ENCODE results near the gene GRAMD1A.
A peak's percentile ranks its signal among the peaks of the same experiment; 100 is the strongest.

Gene GRAMD1A

DNA sequence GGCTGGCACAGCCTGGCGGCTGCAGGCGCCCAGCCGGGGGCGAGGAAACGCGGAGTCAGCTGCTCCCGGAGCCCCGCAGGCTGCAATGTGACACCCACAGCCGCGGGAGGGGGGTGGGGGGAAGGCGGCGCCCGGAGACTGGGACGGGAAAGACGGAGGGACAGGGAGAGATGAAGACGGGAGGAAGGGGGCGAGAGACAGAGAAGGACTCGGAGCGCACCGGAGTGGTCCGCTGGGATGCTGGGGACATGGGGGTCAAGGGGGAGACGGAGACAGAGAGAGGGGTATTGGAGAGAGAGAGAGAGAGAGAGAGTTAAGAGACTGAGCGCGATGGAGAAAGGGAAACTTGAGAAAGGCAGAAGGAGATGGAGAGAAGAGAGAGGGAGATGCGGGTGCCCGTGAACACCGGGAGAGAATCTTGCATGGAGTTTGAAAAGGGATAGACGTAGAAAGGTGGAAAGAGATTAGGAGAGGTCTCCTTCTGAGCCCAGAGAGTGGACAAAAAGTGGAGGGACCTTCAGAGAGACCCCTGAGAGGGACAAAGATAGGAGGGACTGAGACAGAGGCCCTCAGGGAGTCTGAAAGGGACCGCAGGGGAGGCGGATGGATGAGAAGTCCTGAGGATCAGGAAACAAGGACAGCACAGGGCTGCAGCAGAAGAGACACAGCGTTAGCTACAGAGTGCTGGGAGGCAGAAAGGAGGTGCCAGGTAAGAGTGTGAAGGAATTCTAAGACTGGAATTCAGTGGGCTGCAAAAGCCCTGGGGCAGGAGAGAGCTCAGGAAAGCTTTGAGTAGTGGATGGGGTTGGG is 31.2 kb downstream of the GRAMD1A start (continued):
- TF ChIP-seq ZBTB1 (tag by site-specific recombination; IDR thresholded peaks at IDR 0.05) (peak; percentile 91; the same call in 1 of the 2 replicates), IKZF3 (tag by site-specific recombination; IDR thresholded peaks at IDR 0.05) (peak; percentile 85), ZNF184 (tag by site-specific recombination; IDR thresholded peaks at IDR 0.05) (no peak), SP2 (tag by site-specific recombination; IDR thresholded peaks at IDR 0.05) (peak; percentile 65), KLF10 (tag by site-specific recombination; IDR thresholded peaks at IDR 0.05) (no peak), PRDM10 (tag by site-specific recombination; IDR thresholded peaks at IDR 0.05) (peak; percentile 90), ZNF473 (tag by site-specific recombination; IDR thresholded peaks at IDR 0.05) (peak; percentile 63; the same call in 1 of the 2 replicates), HOXC10 (CRISPR knock-in tag; IDR thresholded peaks at IDR 0.05) (no peak), ZNF174 (tag by site-specific recombination; IDR thresholded peaks at IDR 0.05) (no peak), ZNF521 (tag by site-specific recombination; IDR thresholded peaks at IDR 0.05) (no peak), ELK4 (IDR thresholded peaks at IDR 0.05; ENCODE audit: borderline replicate concordance, low read depth, low read length) (no peak), ZIC2 (tag by site-specific recombination; IDR thresholded peaks at IDR 0.05) (peak; percentile 97), SCRT2 (tag by site-specific recombination; IDR thresholded peaks at IDR 0.05) (no peak), ZBTB44 (tag by site-specific recombination; IDR thresholded peaks at IDR 0.05) (no peak), YY1 (tag by site-specific recombination; IDR thresholded peaks at IDR 0.05) (no peak), ZNF658 (tag by site-specific recombination; IDR thresholded peaks at IDR 0.05) (no peak), ZNF830 (tag by site-specific recombination; IDR thresholded peaks at IDR 0.05; ENCODE audit: low read depth) (no peak), ZNF544 (tag by site-specific recombination; IDR thresholded peaks at IDR 0.05) (no peak), ZBTB21 (tag by site-specific recombination; IDR thresholded peaks at IDR 0.05) (peak; percentile 79; the same call in 1 of the 2 replicates), ZNF280D (tag by site-specific recombination; IDR thresholded peaks at IDR 0.05) (no peak), SP7 (tag by site-specific recombination; IDR thresholded peaks at IDR 0.05) (peak; percentile 91), ZBTB7A (tag by site-specific recombination; IDR thresholded peaks at IDR 0.05; ENCODE audit: low read depth) (peak; percentile 99), ZNF510 (tag by site-specific recombination; IDR thresholded peaks at IDR 0.05; ENCODE audit: insufficient replicate concordance) (no peak), ZNF391 (tag by site-specific recombination; IDR thresholded peaks at IDR 0.05; ENCODE audit: borderline replicate concordance, low read depth) (peak; percentile 89; the same call in 1 of the 2 replicates), ZNF585B (tag by site-specific recombination; IDR thresholded peaks at IDR 0.05) (no peak), ZNF660 (tag by site-specific recombination; IDR thresholded peaks at IDR 0.05) (no peak)
- TF ChIP-seq, protein P1, sequence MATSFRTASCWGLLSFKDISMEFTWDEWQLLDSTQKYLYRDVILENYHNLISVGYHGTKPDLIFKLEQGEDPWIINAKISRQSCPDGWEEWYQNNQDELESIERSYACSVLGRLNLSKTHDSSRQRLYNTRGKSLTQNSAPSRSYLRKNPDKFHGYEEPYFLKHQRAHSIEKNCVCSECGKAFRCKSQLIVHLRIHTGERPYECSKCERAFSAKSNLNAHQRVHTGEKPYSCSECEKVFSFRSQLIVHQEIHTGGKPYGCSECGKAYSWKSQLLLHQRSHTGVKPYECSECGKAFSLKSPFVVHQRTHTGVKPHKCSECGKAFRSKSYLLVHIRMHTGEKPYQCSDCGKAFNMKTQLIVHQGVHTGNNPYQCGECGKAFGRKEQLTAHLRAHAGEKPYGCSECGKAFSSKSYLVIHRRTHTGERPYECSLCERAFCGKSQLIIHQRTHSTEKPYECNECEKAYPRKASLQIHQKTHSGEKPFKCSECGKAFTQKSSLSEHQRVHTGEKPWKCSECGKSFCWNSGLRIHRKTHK (tag by site-specific recombination; IDR thresholded peaks at IDR 0.05) = no peak
- TF ChIP-seq, protein P2, sequence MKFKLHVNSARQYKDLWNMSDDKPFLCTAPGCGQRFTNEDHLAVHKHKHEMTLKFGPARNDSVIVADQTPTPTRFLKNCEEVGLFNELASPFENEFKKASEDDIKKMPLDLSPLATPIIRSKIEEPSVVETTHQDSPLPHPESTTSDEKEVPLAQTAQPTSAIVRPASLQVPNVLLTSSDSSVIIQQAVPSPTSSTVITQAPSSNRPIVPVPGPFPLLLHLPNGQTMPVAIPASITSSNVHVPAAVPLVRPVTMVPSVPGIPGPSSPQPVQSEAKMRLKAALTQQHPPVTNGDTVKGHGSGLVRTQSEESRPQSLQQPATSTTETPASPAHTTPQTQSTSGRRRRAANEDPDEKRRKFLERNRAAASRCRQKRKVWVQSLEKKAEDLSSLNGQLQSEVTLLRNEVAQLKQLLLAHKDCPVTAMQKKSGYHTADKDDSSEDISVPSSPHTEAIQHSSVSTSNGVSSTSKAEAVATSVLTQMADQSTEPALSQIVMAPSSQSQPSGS (tag by site-specific recombination; IDR thresholded peaks at IDR 0.05; ENCODE audit: low read depth) = no peak
